Vagina (tissue), 2 donors: ENCODE measurements around the gene AMER2. TPM values are rescaled to one million over a fixed set of nuclear protein-coding genes. Genes with fewer than 3 reads are reported as not detected.

Experiments used
- DNase-seq, 2 donors: peaks; one replicate each; pipeline ENCODE4 v3.0.0-alpha.2; 2017; ENCODE audit errors: extremely low spot score in 2 of 2
- H3K27ac ChIP-seq: fragments of 200-600 bp; sonication (generic); one replicate; pipeline ENCODE4 v1.5.1; 2019
- H3K27me3 ChIP-seq: fragments of 200-600 bp; sonication (generic); one replicate; pipeline ENCODE4 v1.5.1; 2019
- H3K36me3 ChIP-seq, 2 donors: fragments of 200-600 bp; sonication (generic); one replicate each; pipeline ENCODE4 v1.5.1; 2017 to 2019
- H3K4me1 ChIP-seq: fragments of 200-600 bp; sonication (generic); one replicate; pipeline ENCODE4 v1.5.1; 2019
- H3K4me3 ChIP-seq, 2 donors: fragments of 200-600 bp; sonication (generic); 1 replicate in 1 of 2; 2 replicates in 1 of 2; pipeline ENCODE4 v1.5.1; 2016 to 2019
- H3K9me3 ChIP-seq: fragments of 200-600 bp; sonication (generic); one replicate; pipeline ENCODE4 v1.5.1; 2019
- CTCF ChIP-seq, 3 experiments: fragments of 450-650 bp in 2 of 3; fragments of 200-600 bp in 1 of 3; sonication (generic) in 1 of 3; IDR thresholded peaks; one replicate each; pipeline ENCODE4 v1.5.1; 2017 to 2019; ENCODE audit warnings: antibody characterized with exemption in 3 of 3, mild to moderate bottlenecking in 2 of 3, moderate library complexity in 2 of 3
- POLR2A ChIP-seq, 2 donors: fragments of 450-650 bp; IDR thresholded peaks; one replicate each; pipeline ENCODE4 v1.6.1; 2017; ENCODE audit warnings: antibody characterized with exemption in 2 of 2, mild to moderate bottlenecking in 2 of 2, moderate library complexity in 2 of 2
- POLR2AphosphoS5 ChIP-seq, 2 donors: sonication (generic); formaldehyde crosslinking; IDR thresholded peaks; one replicate each; pipeline ENCODE4 v1.9.0; 2017; ENCODE audit warnings: antibody characterized with exemption in 2 of 2, mild to moderate bottlenecking in 2 of 2, low read depth in 1 of 2; ENCODE audit not compliant: insufficient read depth in 1 of 2
- intact Hi-C: fragments of 100-400 bp; cut with DNase I; formaldehyde crosslinking; loops from one replicate; pipeline ENCODE4 v1.15.1; 2023
- small RNA-seq: library from RNA; depleted of rRNA; stranded (forward); fragments of <200 nt; gene quantifications from one replicate; pipeline ENCODE3, GENCODE V24; 2016
- total RNA-seq: library from RNA; depleted of rRNA; stranded (reverse); fragments of >200 nt; gene quantifications from one replicate; pipeline ENCODE4 v1.2.3, GENCODE V29; 2016

Gene AMER2
- total RNA-seq, 1 donor from 2014 or later, result not detected

DNA sequence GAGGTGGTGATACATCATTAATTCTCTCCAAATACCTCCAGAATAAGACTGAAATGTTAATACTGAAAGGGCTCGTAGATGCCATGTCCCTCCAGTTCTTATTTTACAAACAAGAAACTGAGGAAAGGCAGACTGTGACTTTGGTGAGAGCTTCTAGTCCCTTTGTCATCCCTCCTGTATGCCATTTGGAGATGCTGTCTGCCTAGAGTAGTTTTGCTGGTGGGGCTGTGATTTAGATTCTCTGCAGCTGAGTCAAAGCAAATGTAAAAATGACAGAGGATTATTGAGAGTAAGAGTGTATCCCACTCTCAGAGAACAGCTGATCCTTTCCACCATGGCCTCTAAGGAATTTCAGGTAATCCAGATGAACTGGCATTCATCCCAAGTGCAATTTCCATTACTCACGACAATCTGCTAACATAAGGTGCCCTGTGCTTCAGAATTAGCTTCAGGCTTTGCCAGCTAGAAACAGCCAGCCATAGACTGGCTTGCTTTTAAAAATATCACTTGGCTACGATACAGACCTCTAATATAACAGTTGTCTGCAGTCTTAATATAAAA lies 59.3 kb downstream of the AMER2 start:
- Histone ChIP-seq H3K36me3 (no peaks in the 10 kb centered on the region), H3K4me3 (no peak overlapping the region), H3K9me3 (no peaks in the 10 kb centered on the region), H3K27ac (no peak overlapping the region), H3K27me3 (no peaks in the 10 kb centered on the region), H3K4me1 (no peaks in the 10 kb centered on the region)
- intact Hi-C loops, result no loop called here
- DNase-seq, result no peak
- TF ChIP-seq POLR2A (IDR thresholded peaks at IDR 0.05) (no peak), CTCF (IDR thresholded peaks at IDR 0.05) (no peak), POLR2AphosphoS5 (IDR thresholded peaks at IDR 0.05; ENCODE audit: insufficient read depth in 1 of 2, low read depth in 1 of 2) (no peak)

Small RNA genes lying within 50 kb of the gene (small RNA-seq; reads per million reads assigned to genes)
- gene AL359757.1 (not detected), gene AL359757.2 (not detected)

Other genes with a start within 250 kb of the AMER2 start
- not detected for gene PABPC3, start 76.2 kb downstream of the AMER2 start, total RNA-seq
- 14.0 TPM for gene MTMR6, start 115.2 kb upstream of the AMER2 start, total RNA-seq
- 64.3 TPM for gene NUP58, start 129.3 kb upstream of the AMER2 start, total RNA-seq
- 1.5 TPM for gene ATP8A2, start 199.7 kb upstream of the AMER2 start, total RNA-seq